Astrocyte of the spinal cord (primary cell): ENCODE results near the gene MPG.
"Not testable (repeated sequence)": the region's sequence is repeated elsewhere in the genome, so short reads cannot be mapped to it uniquely, and the experiment has no call there.

Experiments
- DNase-seq: peaks from one replicate; pipeline ENCODE4 v3.0.0; 2011; ENCODE audit warnings: low read depth, low spot score
- H3K4me3 ChIP-seq: 2 replicates; pipeline ENCODE4 v1.5.1; 2011; ENCODE audit warnings: low read depth, mild to moderate bottlenecking, low read length, moderate library complexity
- CTCF ChIP-seq: IDR thresholded peaks from 2 replicates; pipeline ENCODE4 v1.5.1; 2012; ENCODE audit warnings: low read depth, mild to moderate bottlenecking, low read length, inconsistent platforms
- in situ Hi-C: cut with HindIII; loops from 2 replicates; pipeline ENCODE4 v1.10.0; 2017; ENCODE audit warnings: low sequenced_read_pairs

Gene MPG

DNA sequence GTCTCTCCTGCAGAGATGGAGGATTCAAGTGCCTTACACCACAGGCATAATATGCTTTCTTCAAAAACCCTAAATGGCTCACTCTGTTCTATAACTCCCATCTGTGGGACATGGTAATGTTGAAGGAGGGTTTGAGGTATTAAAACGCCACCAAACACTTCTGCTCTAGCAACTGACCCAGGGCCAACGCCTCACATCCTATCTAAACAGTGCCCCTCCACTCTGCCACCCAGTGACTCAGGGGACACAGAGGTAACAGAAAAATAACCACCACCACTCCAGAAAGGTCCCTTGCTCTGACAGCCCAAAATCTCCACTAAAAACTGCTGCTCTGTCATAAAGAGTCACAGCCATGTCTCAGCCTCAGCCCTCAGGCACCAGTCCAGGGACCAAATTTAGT is 42.7 kb downstream of the MPG start:
- in situ Hi-C loops = no loop called here
- no peak overlapping the region for H3K4me3 ChIP-seq
- DNase-seq = no peak
- no peak for TF ChIP-seq CTCF

DNA sequence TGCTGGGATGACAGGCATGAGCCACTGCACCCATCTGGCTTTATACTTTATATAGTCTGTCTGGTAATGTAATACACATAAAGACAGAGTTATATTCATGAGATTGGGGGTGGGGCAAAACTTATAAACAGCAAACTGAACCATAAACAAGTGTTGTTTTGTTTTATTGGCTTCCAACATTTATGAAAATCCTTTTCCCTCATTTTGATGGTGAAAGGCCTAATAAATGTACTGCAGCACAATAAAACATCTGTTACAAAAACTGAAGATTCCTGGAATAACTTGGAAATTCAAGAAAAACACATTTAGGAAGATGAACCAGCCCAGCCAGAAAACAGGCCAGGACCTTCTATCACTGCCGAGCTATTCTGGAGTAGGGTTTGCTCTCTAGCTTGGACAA is 44.3 kb downstream of the MPG start:
- no peak for DNase-seq
- TF ChIP-seq CTCF = no peak
- in situ Hi-C loops = no loop called here
- no peak overlapping the region for H3K4me3 ChIP-seq

DNA sequence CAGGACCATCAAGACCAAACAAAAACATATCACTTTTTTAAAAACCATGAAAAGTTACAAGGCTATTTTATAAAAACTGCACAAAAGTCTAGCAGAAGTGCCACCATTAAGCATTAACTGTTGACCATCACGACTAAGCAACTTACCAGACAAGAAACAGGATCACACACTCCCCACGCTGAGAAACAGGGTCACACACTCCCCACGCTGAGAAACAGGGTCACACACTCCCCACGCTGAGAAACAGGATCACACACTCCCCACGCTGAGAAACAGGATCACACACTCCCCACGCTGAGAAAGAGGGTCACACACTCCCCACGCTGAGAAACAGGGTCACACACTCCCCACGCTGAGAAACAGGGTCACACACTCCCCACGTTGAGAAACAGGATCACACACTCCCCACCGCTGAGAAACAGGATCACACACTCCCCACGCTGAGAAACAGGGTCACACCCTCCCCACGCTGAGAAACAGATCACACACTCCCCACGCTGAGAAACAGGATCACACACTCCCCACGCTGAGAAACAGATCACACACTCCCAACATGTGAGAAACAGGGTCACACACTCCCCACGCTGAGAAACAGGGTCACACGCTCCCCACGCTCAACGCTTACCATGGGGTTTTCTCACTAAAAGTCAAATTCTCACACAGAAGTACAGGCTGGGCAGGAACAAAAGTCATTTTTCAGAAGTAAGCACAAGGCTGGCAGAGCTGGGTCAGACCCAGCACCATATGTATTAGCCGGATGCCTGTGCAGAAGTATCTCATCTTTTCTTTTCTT is 45.7 kb downstream of the MPG start:
- H3K4me3 ChIP-seq, DNase-seq, in situ Hi-C loops: not testable (repeated sequence)

DNA sequence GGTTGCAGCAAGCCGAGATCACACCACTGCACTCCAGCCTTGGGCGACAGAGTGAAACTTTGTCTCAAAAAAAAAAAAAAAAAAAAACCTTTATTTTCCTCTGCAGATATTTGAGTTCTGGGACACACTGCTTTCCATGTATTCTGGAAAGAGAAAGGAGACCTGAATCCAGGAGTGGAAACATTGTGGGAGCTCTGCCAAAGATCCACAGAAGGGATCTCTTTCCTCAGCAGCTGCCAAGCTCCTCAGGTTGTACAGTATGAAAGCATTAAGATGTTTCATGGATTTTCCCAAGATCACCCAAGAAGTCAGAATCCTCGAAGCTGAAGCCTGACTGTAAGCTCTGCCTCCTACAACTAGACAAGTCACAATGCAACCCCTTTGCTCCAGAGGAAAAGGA is 47.0 kb downstream of the MPG start:
- no peak for DNase-seq
- TF ChIP-seq CTCF = no peak
- in situ Hi-C loops = no loop called here
- H3K4me3 ChIP-seq = no peak overlapping the region

- H3K4me3 ChIP-seq = no peak overlapping the region
- TF ChIP-seq CTCF = no peak
- no peak for DNase-seq
- in situ Hi-C loops = no loop called here
Measured at GRCh38 chr16:129075-129474, 51.0 kb downstream of the MPG start.

- no peak for DNase-seq
- no peak overlapping the region for H3K4me3 ChIP-seq
- no peak for TF ChIP-seq CTCF
- in situ Hi-C loops = no loop called here
Measured at GRCh38 chr16:130533-131173, 52.6 kb downstream of the MPG start.

DNA sequence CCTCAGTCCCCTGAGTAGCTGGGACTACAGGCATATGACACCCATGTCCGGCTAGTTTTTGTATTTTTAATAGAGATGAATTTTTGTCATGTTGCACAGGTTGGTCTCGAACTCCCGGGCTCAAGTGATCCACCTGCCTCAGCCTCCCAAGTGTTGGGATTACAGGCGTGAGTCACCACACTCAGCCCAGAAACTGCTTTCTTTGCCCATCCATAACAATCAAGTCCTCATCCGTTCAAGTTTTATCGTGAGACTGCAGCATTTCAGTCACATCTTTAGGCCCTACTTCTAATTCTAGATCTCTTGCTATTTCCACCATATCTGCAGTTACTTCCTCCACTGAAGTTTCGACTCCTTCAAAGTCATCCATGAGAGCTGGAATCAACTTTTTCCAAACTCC is 54.1 kb downstream of the MPG start:
- TF ChIP-seq CTCF = no peak
- in situ Hi-C loops = no loop called here
- H3K4me3 ChIP-seq = no peak overlapping the region
- no peak for DNase-seq
